ENCODE measurements around the gene SLPI. TPM values are rescaled to one million over a fixed set of nuclear protein-coding genes. Genes with fewer than 3 reads are reported as not detected.
A peak's percentile ranks its signal among the peaks of the same experiment; 100 is the strongest.

The SLPI gene
- total and polyA plus RNA-seq, 2 of the 13 experiments (the other 11 are each of a cell fraction or from before 2014, with no cell fraction given): 0.13 TPM; not detected in 1

- peak; percentile 97 for TF ChIP-seq ZNF282 (IDR thresholded peaks at IDR 0.05; ENCODE audit: partially characterized antibody)
- TF ChIP-seq ATF7 (IDR thresholded peaks at IDR 0.05): peak; percentile 40; the same call in 1 of the 2 replicates
- no peak for TF ChIP-seq ATF7 (CRISPR knock-in tag; IDR thresholded peaks at IDR 0.05)
- 0 out of 2 replicates have a peak, but pooled peaks have one; percentile 25 for TF ChIP-seq MNT (IDR thresholded peaks at IDR 0.05)
- TF ChIP-seq ZBED4 (CRISPR knock-in tag; IDR thresholded peaks at IDR 0.05; ENCODE audit: borderline replicate concordance): no peak
- TF ChIP-seq NBN (conservative IDR thresholded peaks at IDR 0.05): 0 out of 2 replicates have a peak, but pooled peaks have one; percentile 43
- TF ChIP-seq FOXK2 (IDR thresholded peaks at IDR 0.05): peak; percentile 52; the same call in 1 of the 2 replicates
- TF ChIP-seq ZBTB40 (IDR thresholded peaks at IDR 0.05): 0 out of 2 replicates have a peak, but pooled peaks have one; percentile 28
- no peak for TF ChIP-seq ZBTB40 (CRISPR knock-in tag; IDR thresholded peaks at IDR 0.05)
- TF ChIP-seq DNMT3B (CRISPR knock-in tag; conservative IDR thresholded peaks at IDR 0.05): no peak
- TF ChIP-seq REXO4 (CRISPR knock-in tag; IDR thresholded peaks at IDR 0.05; ENCODE audit: borderline replicate concordance): no peak
- TF ChIP-seq PLRG1 (conservative IDR thresholded peaks at IDR 0.05): peak; percentile 95; the same call in 1 of the 2 replicates
- TF ChIP-seq ZNF337 (CRISPR knock-in tag; IDR thresholded peaks at IDR 0.05; ENCODE audit: borderline replicate concordance, low read depth): no peak
Observed at GRCh38 chr20:45282700-45283550, 28.6 kb upstream of the SLPI start (continued).
